Activated naive CD8-positive, alpha-beta T cell (primary cell): Measurements from ENCODE around the gene PARP6.

Source experiments
- H3K27ac Mint-ChIP-seq: one replicate; pipeline ENCODE4 v1.8.0; 2021; ENCODE audit warnings: mixed read lengths
- H3K27me3 Mint-ChIP-seq: one replicate; pipeline ENCODE4 v1.8.0; 2021; ENCODE audit warnings: mixed read lengths
- H3K36me3 Mint-ChIP-seq: one replicate; pipeline ENCODE4 v1.8.0; 2021; ENCODE audit warnings: mixed read lengths
- H3K4me1 Mint-ChIP-seq: one replicate; pipeline ENCODE4 v1.8.0; 2021; ENCODE audit warnings: low read depth, mixed read lengths
- H3K4me3 Mint-ChIP-seq: one replicate; pipeline ENCODE4 v1.8.0; 2021; ENCODE audit warnings: mild to moderate bottlenecking, mixed read lengths
- H3K9me3 Mint-ChIP-seq: one replicate; pipeline ENCODE4 v1.8.0; 2021; ENCODE audit warnings: low read depth, mixed read lengths

PARP6 gene

GRCh38 chr15:72202801-72203506 is 69.4 kb downstream of the PARP6 start:
- H3K9me3 Mint-ChIP-seq: no peaks in the 10 kb centered on the region
- H3K36me3 Mint-ChIP-seq: peaks cover 2% of the 10 kb centered on the region
- H3K4me1 Mint-ChIP-seq: peaks cover 9% of the 10 kb centered on the region
- no peak overlapping the region for H3K4me3 Mint-ChIP-seq
- no peaks in the 10 kb centered on the region for H3K27me3 Mint-ChIP-seq
- H3K27ac Mint-ChIP-seq: peak overlapping the region; percentile 58

DNA sequence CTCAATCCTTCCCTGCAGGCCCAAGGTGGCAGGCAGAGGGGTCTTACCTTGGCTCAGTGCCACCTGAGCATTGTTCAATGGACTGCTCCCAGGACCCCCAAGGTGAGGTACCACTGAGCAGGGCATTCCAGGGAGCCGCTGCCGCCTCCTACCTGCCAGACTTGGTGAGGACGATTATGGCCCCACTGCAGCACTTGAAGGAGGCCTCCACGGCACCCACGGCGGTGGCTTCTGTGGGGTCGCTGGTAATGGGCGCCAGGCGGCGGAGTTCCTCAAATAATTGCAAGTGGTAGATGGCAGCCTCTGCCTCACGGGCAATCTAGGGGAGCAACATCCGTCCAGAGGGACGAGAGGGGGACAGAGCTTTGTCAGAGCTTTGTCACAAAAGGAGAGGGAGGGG is 70.1 kb downstream of the PARP6 start:
- Mint-ChIP-seq H3K9me3 (no peaks in the 10 kb centered on the region), H3K27me3 (no peaks in the 10 kb centered on the region), H3K36me3 (peaks cover 2% of the 10 kb centered on the region), H3K4me1 (peaks cover 11% of the 10 kb centered on the region), H3K27ac (no peak overlapping the region), H3K4me3 (no peak overlapping the region)

DNA sequence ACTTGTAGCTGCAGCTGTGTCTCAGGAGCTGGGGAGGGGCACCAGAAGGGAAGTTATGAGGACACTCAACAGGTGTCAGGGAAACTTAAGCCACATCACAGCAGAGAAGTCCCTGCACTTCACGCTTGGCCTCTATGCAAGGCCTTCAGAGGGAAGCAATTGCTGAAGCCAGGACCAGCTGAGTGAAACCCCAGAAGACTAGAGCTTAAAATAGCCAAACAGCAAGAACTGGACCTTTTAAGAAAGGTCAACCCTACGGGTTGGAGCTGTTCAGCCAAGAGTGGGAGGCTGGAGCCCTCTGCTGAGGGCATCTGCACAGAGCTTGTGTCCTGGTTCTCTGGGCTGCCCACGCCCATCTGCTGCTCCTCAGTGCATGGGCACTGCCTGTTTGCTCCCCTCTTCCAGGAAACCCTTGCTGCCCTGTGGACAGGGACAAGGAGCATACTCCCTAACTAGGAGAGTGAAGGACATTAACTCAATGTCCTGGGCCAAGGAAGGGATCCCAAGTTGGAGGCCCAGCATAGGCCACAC is 70.9 kb downstream of the PARP6 start:
- peaks cover 1% of the 10 kb centered on the region for H3K27me3 Mint-ChIP-seq
- peaks cover 2% of the 10 kb centered on the region for H3K36me3 Mint-ChIP-seq
- peak overlapping the region; percentile 10 for H3K27ac Mint-ChIP-seq
- no peak overlapping the region for H3K4me3 Mint-ChIP-seq
- H3K4me1 Mint-ChIP-seq: peaks cover 11% of the 10 kb centered on the region
- H3K9me3 Mint-ChIP-seq: no peaks in the 10 kb centered on the region

GRCh38 chr15:72200395-72201237 is 71.7 kb downstream of the PARP6 start:
- Mint-ChIP-seq H3K9me3 (no peaks in the 10 kb centered on the region), H3K4me1 (peaks cover 10% of the 10 kb centered on the region), H3K27ac (no peak overlapping the region), H3K36me3 (peaks cover 2% of the 10 kb centered on the region), H3K4me3 (no peak overlapping the region), H3K27me3 (peaks cover 3% of the 10 kb centered on the region)

GRCh38 chr15:72199721-72200212 is 72.6 kb downstream of the PARP6 start:
- H3K9me3 Mint-ChIP-seq: no peaks in the 10 kb centered on the region
- H3K4me3 Mint-ChIP-seq: peak overlapping the region; percentile 10
- H3K4me1 Mint-ChIP-seq: peaks cover 7% of the 10 kb centered on the region
- no peak overlapping the region for H3K27ac Mint-ChIP-seq
- peaks cover 2% of the 10 kb centered on the region for H3K36me3 Mint-ChIP-seq
- peaks cover 5% of the 10 kb centered on the region for H3K27me3 Mint-ChIP-seq

GRCh38 chr15:72199205-72199515 is 73.2 kb downstream of the PARP6 start:
- H3K4me1 Mint-ChIP-seq: peaks cover 7% of the 10 kb centered on the region
- no peak overlapping the region for H3K27ac Mint-ChIP-seq
- no peak overlapping the region for H3K4me3 Mint-ChIP-seq
- H3K36me3 Mint-ChIP-seq: peaks cover 2% of the 10 kb centered on the region
- H3K27me3 Mint-ChIP-seq: peaks cover 7% of the 10 kb centered on the region
- H3K9me3 Mint-ChIP-seq: no peaks in the 10 kb centered on the region

GRCh38 chr15:72198356-72199204 is 73.8 kb downstream of the PARP6 start:
- Mint-ChIP-seq H3K27ac (no peak overlapping the region), H3K4me1 (peaks cover 7% of the 10 kb centered on the region), H3K9me3 (no peaks in the 10 kb centered on the region), H3K36me3 (peaks cover 2% of the 10 kb centered on the region), H3K4me3 (peak overlapping the region; percentile 79), H3K27me3 (peaks cover 8% of the 10 kb centered on the region)

DNA sequence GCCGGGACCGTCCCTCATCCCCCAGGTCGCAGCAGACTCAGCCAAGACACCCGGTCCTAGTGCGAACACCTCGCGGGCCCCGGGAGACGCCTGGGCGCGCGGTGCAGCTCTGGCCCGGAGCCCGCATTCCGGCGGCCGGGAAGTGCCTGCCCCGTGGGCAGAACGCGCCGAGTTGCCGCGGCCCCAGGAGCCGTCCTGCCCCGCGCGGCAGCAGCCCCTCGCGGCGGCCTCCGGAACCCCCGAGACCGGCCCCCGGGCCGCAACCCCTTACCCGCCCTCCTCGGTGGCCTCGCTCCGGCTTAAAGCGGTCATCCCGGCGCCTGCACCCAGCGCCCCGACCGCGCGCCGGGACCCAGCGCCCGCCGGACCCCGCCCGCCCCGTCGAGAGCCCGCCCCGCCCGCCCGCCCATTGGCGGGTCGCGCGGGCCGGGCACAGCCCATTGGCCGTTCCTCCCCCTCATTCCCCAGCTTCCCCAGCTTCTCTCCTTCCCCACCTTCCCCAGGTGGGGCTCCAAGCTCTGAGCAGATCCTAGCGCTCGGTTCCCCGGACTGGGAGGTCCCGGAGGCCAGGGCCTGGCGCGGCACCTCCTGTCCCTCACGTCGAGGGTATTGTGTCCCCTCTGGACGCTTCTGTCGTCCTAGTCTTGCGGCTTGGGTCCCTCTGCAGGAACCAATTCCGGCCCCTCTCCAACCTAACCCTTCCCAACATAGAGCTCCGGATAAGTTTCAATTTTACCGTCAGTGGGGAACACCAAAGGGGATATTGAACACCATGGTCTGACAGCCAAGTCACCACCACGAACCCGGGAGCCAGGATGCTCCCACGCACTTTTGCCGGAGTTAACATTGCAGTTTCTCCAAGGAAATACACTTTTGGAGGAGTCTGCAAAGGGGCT is 74.6 kb downstream of the PARP6 start, which contains the start of gene GRAMD2A:
GRAMD2A (minus strand) TSS at position 328 of the 896 bp plus-strand sequence.
- H3K9me3 Mint-ChIP-seq: no peaks in the 10 kb centered on the region
- H3K36me3 Mint-ChIP-seq: no peaks in the 10 kb centered on the region
- H3K27me3 Mint-ChIP-seq: peaks cover 8% of the 10 kb centered on the region
- peaks cover 5% of the 10 kb centered on the region for H3K4me1 Mint-ChIP-seq
- peak within 1 kb of the TSS; percentile 79 for H3K4me3 Mint-ChIP-seq
- peak within 1 kb of the TSS; percentile 66 for H3K27ac Mint-ChIP-seq

DNA sequence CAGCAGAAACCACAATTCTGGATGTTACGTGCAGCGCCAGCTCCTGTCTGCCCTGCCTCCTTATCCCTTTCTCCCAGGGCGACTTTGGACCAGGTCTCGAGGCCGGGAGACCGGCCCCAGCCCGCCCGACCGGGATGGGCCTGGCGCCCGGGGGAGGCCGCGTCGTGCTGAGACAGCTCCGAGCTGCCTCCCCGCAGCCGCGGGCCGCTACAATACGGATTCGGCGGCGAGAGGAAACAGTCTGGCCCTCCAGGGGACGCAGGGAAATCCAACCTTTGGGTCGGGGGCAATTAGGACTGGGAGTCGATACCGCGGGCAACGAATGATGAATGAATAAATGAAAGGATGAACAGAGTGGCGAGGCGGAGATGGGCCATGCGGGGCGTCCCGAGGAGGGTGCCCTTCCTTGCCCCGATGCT is 75.3 kb downstream of the PARP6 start:
- Mint-ChIP-seq H3K4me3 (peak overlapping the region; percentile 13), H3K27me3 (peaks cover 10% of the 10 kb centered on the region), H3K4me1 (peaks cover 5% of the 10 kb centered on the region), H3K27ac (no peak overlapping the region), H3K9me3 (no peaks in the 10 kb centered on the region), H3K36me3 (no peaks in the 10 kb centered on the region)

GRCh38 chr15:72196409-72197040 is 75.8 kb downstream of the PARP6 start:
- Mint-ChIP-seq H3K27ac (no peak overlapping the region), H3K4me1 (peaks cover 5% of the 10 kb centered on the region), H3K27me3 (peaks cover 11% of the 10 kb centered on the region), H3K9me3 (no peaks in the 10 kb centered on the region), H3K36me3 (no peaks in the 10 kb centered on the region), H3K4me3 (no peak overlapping the region)

GRCh38 chr15:72195101-72195511 is 77.2 kb downstream of the PARP6 start:
- H3K27me3 Mint-ChIP-seq: peaks cover 12% of the 10 kb centered on the region
- H3K27ac Mint-ChIP-seq: no peak overlapping the region

GRCh38 chr15:72193836-72194396 is 78.4 kb downstream of the PARP6 start:
- H3K27me3 Mint-ChIP-seq: peaks cover 16% of the 10 kb centered on the region
- no peaks in the 10 kb centered on the region for H3K36me3 Mint-ChIP-seq
- H3K9me3 Mint-ChIP-seq: no peaks in the 10 kb centered on the region
- peaks cover 5% of the 10 kb centered on the region for H3K4me1 Mint-ChIP-seq
- no peak overlapping the region for H3K27ac Mint-ChIP-seq
- no peak overlapping the region for H3K4me3 Mint-ChIP-seq

More at GRCh38 chr15:72195101-72195511, 77.2 kb downstream of the PARP6 start:
- Mint-ChIP-seq H3K9me3 (no peaks in the 10 kb centered on the region), H3K4me1 (peaks cover 5% of the 10 kb centered on the region), H3K4me3 (no peak overlapping the region), H3K36me3 (no peaks in the 10 kb centered on the region)

- Mint-ChIP-seq H3K27me3 (peaks cover 16% of the 10 kb centered on the region), H3K36me3 (no peaks in the 10 kb centered on the region), H3K9me3 (no peaks in the 10 kb centered on the region), H3K27ac (no peak overlapping the region), H3K4me1 (no peaks in the 10 kb centered on the region), H3K4me3 (no peak overlapping the region)
Measured at GRCh38 chr15:72192416-72192815, 79.9 kb downstream of the PARP6 start.
